Calu3 (cell line): Measurements from ENCODE around the gene COL18A1. TPM values are rescaled to one million over a fixed set of nuclear protein-coding genes. Genes with fewer than 3 reads are reported as not detected.
"Not testable (repeated sequence)": the region's sequence is repeated elsewhere in the genome, so short reads cannot be mapped to it uniquely, and the experiment has no call there.

Experiments used
- BruUV-seq: library from RNA; stranded (reverse); fragments of 400-500 nt; replicated peaks from 2 replicates; lab custom pipeline; 2021; lab: Mats Ljungman, UMichigan
- CTCF ChIA-PET: fragments of 300-600 bp; sonication (Branson Sonifier 250); formaldehyde crosslinking; loops from one replicate; lab custom pipeline; 2022; ENCODE audit warnings: antibody characterized with exemption; lab: Charles Lee
- DNase-seq: peaks from one replicate; pipeline ENCODE4 v3.0.0; 2022
- H3K27ac Mint-ChIP-seq: one replicate; pipeline ENCODE4 v1.8.0; 2022; ENCODE audit warnings: mixed read lengths; ENCODE audit not compliant: unreplicated experiment
- H3K27me3 Mint-ChIP-seq: one replicate; pipeline ENCODE4 v1.8.0; 2022; ENCODE audit warnings: mixed read lengths; ENCODE audit not compliant: unreplicated experiment
- H3K36me3 Mint-ChIP-seq: one replicate; pipeline ENCODE4 v1.8.0; 2022; ENCODE audit warnings: mild to moderate bottlenecking, moderate library complexity, mixed read lengths; ENCODE audit not compliant: insufficient read depth, unreplicated experiment
- H3K4me1 Mint-ChIP-seq: one replicate; pipeline ENCODE4 v1.8.0; 2022; ENCODE audit warnings: mild to moderate bottlenecking, low read depth, mixed read lengths; ENCODE audit not compliant: unreplicated experiment
- H3K4me3 Mint-ChIP-seq: one replicate; pipeline ENCODE4 v1.8.0; 2022; ENCODE audit warnings: mild to moderate bottlenecking, low read depth, moderate library complexity, mixed read lengths; ENCODE audit not compliant: unreplicated experiment
- H3K9me3 Mint-ChIP-seq: one replicate; pipeline ENCODE4 v1.8.0; 2022; ENCODE audit warnings: low read depth, mixed read lengths; ENCODE audit not compliant: unreplicated experiment
- intact Hi-C: fragments of 100-400 bp; cut with micrococcal nuclease; formaldehyde crosslinking; loops from one replicate; pipeline ENCODE4 v1.10.0; 2022; ENCODE audit not compliant: unreplicated experiment
- total RNA-seq: library from RNA; stranded (reverse); gene quantifications from 2 replicates; pipeline ENCODE4 v1.2.3, GENCODE V29; 2022
- TF ChIP-seq, protein P1 (sequence below): fragments of 200-600 bp; IDR thresholded peaks from one replicate; pipeline ENCODE4 v1.8.0; 2022; ENCODE audit warnings: antibody characterized with exemption; ENCODE audit not compliant: unreplicated experiment

Gene COL18A1
- total RNA-seq, 1 experiment from 2014 or later, result 82.9 TPM

DNA sequence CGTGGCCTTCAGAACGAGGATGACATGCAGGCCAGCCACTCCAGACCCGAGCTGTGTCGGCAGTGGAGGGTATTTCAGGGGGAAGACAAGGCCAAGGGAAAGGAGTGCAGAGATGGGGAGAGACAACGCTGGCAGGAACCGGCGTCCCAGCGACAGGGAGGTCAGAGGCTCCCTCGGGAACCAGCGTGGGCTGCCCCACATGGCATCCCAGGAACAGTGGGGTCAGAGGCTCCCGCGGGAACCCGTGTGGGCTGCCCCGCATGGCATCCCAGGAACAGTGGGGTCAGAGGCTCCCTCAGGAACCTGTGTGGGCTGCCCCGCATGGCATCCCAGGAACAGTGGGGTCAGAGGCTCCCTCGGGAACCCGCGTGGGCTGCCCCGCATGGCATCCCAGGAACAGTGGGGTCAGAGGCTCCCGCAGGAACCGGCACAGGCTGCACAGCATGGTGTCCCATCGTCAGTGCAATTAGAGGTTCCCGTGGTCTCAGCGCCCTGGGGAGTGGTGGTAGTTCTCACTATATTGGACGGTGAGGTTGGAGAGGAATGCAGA, 94.3 kb downstream of the COL18A1 start:
- CTCF ChIA-PET, result no interaction called here
- Mint-ChIP-seq H3K4me1 (no peaks in the 10 kb centered on the region), H3K27ac (no peak overlapping the region), H3K36me3 (peaks cover 22% of the 10 kb centered on the region), H3K27me3 (no peaks in the 10 kb centered on the region), H3K9me3 (peaks cover 3% of the 10 kb centered on the region), H3K4me3 (no peak overlapping the region)
- TF ChIP-seq, protein P1, sequence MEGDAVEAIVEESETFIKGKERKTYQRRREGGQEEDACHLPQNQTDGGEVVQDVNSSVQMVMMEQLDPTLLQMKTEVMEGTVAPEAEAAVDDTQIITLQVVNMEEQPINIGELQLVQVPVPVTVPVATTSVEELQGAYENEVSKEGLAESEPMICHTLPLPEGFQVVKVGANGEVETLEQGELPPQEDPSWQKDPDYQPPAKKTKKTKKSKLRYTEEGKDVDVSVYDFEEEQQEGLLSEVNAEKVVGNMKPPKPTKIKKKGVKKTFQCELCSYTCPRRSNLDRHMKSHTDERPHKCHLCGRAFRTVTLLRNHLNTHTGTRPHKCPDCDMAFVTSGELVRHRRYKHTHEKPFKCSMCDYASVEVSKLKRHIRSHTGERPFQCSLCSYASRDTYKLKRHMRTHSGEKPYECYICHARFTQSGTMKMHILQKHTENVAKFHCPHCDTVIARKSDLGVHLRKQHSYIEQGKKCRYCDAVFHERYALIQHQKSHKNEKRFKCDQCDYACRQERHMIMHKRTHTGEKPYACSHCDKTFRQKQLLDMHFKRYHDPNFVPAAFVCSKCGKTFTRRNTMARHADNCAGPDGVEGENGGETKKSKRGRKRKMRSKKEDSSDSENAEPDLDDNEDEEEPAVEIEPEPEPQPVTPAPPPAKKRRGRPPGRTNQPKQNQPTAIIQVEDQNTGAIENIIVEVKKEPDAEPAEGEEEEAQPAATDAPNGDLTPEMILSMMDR, result no peak
- intact Hi-C loops, result no loop called here
- no TSS peak for BruUV-seq
- DNase-seq, result no peak

DNA sequence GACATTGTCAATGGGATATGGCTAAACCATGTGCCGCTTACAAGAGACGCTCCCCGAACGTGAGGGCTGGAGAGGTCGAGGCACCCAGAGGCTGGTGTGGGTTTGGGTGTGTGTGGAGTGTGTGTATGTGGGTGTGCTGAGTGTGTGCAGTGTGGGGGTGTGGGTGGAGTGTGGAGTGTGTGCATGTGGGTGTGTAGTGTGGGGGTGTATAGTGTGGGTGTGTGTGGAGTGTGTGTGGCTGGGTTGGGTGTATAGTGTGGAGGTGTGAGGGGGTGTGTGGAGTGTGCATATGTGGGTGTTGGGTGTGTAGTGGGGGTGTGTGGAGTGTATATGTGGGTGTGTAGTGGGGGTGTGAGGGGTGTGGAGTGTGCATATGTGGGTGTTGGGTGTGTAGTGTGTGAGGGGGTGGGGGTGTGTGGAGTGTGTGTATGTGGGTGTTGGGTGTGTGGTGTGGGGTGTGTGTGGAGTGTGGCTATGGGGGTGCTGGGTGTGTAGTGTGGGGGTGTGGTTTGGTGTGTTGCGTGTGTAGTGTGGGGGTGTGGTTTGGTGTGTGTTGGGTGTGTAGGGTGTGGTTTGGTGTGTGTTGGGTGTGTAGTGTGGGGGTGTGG, 95.1 kb downstream of the COL18A1 start:
- TF ChIP-seq, protein P1, result no peak
- no peak for DNase-seq
- intact Hi-C loops, result no loop called here
- Mint-ChIP-seq H3K27ac (no peak overlapping the region), H3K4me3 (no peak overlapping the region), H3K36me3 (peaks cover 22% of the 10 kb centered on the region), H3K9me3 (peaks cover 3% of the 10 kb centered on the region), H3K27me3 (no peaks in the 10 kb centered on the region), H3K4me1 (no peaks in the 10 kb centered on the region)
- CTCF ChIA-PET, result no interaction called here
- BruUV-seq, result no TSS peak

DNA sequence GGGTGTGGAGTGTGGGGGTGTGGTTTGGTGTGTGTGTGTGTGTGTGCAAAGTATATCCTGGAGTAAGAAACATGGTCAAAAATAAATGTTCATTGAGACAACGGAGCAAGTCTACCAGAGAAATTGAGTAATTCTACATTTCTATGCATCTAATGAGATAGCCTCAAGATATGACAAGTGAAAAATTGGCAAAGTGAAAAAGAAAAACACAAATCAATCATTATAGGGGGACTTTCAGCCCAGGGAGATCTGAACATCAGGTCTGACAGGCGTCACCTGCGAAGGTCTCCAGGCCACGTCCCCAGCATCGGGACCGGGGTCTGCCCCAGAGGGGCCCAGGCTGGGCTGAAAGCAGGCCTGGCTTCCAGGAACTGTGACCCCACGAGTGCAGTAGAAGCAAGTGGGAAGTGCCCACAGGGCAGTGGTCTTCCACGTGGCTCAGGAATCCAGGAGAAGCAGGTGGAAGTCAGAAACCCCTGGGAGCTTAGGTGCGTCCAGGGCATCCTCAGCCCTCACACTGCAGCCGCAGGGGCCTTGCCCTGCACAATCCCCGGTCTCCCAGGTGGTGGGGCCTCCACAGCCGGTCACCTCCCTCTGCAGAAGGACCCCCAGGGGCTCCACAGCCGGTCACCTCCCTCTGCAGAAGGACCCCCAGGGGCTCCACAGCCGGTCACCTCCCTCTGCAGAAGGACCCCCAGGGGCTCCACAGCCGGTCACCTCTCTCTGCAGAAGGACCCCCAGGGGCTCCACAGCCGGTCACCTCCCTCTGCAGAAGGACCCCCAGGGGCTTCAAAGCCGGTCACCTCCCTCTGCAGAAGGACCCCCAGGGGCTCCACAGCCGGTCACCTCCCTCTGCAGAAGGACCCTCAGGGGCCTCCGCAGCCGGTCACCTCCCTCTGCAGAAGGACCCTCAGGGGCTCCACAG, 96.4 kb downstream of the COL18A1 start:
- CTCF ChIA-PET, DNase-seq, H3K4me3 Mint-ChIP-seq, H3K4me1 Mint-ChIP-seq, intact Hi-C loops, H3K27ac Mint-ChIP-seq, H3K9me3 Mint-ChIP-seq, H3K27me3 Mint-ChIP-seq, BruUV-seq: not testable (repeated sequence)
- peaks cover 26% of the 10 kb centered on the region for H3K36me3 Mint-ChIP-seq

DNA sequence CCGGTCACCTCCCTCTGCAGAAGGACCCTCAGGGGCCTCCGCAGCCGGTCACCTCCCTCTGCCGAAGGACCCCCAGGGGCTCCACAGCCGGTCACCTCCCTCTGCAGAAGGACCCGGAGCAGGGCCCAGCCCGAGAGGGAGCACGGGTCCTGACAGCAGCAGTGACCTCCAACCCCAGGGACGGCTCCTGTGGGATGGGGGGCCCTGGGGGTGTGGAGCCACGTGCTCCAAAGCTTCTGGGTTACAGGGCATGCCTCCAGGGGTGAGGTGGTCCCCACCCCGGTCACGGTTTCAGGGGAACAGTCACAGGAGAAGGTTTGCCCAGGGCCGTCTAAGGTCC, 97.0 kb downstream of the COL18A1 start:
- Mint-ChIP-seq H3K27ac (no peak overlapping the region), H3K36me3 (peaks cover 26% of the 10 kb centered on the region)

More for the DNA sequence above, 97.0 kb downstream of the COL18A1 start:
- intact Hi-C loops, result no loop called here
- no peak overlapping the region for H3K4me3 Mint-ChIP-seq
- no peaks in the 10 kb centered on the region for H3K27me3 Mint-ChIP-seq
- CTCF ChIA-PET, result no interaction called here
- no peak for DNase-seq
- no peaks in the 10 kb centered on the region for H3K4me1 Mint-ChIP-seq
- peaks cover 3% of the 10 kb centered on the region for H3K9me3 Mint-ChIP-seq
- TF ChIP-seq, protein P1, result no peak
- no TSS peak for BruUV-seq
